TTC549 (cell line): Measurements from ENCODE around the gene MAP1S.

Experiments
- FAIRE-seq: peaks from 2 replicates; lab custom pipeline; 2012; peaks lifted over from hg19 to GRCh38; lab: Jason Lieb, UNC

Gene MAP1S

GRCh38 chr19:17695198-17695597, 24.1 kb upstream of the MAP1S start:
- no peak for FAIRE-seq

- no peak for FAIRE-seq
These were observed 15.3 kb upstream of the MAP1S start for GRCh38 chr19:17703824-17704463.

- FAIRE-seq = no peak
These were observed 12.5 kb upstream of the MAP1S start for GRCh38 chr19:17706750-17707181.

- no peak for FAIRE-seq
These were observed 7.4 kb upstream of the MAP1S start for GRCh38 chr19:17711851-17712250.

GRCh38 chr19:17716309-17716929, 2.9 kb upstream of the MAP1S start:
- no peak for FAIRE-seq

GRCh38 chr19:17718550-17718946, 732 bp upstream of the MAP1S start:
- no peak for FAIRE-seq

- no peak for FAIRE-seq
These were observed 585 bp downstream of the MAP1S start for GRCh38 chr19:17719730-17720400.

GRCh38 chr19:17720440-17720839, 1.2 kb downstream of the MAP1S start:
- FAIRE-seq = no peak

GRCh38 chr19:17721111-17721628, 1.9 kb downstream of the MAP1S start:
- FAIRE-seq = no peak

GRCh38 chr19:17721821-17722220, 2.5 kb downstream of the MAP1S start:
- no peak for FAIRE-seq

GRCh38 chr19:17722655-17723240, 3.5 kb downstream of the MAP1S start:
- no peak for FAIRE-seq

GRCh38 chr19:17724655-17725054, 5.4 kb downstream of the MAP1S start:
- no peak for FAIRE-seq

GRCh38 chr19:17725422-17726078, 6.3 kb downstream of the MAP1S start:
- FAIRE-seq = no peak

GRCh38 chr19:17726136-17726741, 7.0 kb downstream of the MAP1S start:
- no peak for FAIRE-seq

GRCh38 chr19:17726964-17727773, 7.9 kb downstream of the MAP1S start:
- FAIRE-seq = no peak

GRCh38 chr19:17727843-17728242, 8.6 kb downstream of the MAP1S start:
- no peak for FAIRE-seq

- no peak for FAIRE-seq
These were observed 13.8 kb downstream of the MAP1S start for GRCh38 chr19:17733127-17733526.

GRCh38 chr19:17734146-17734545, 14.9 kb downstream of the MAP1S start:
- no peak for FAIRE-seq

GRCh38 chr19:17735410-17735809, 16.1 kb downstream of the MAP1S start:
- FAIRE-seq = no peak

GRCh38 chr19:17737690-17738153, 18.4 kb downstream of the MAP1S start:
- no peak for FAIRE-seq
